ENCODE measurements around the gene PPP1R13B.
"Not testable (repeated sequence)": the region's sequence is repeated elsewhere in the genome, so short reads cannot be mapped to it uniquely, and the experiment has no call there.

The PPP1R13B gene

DNA sequence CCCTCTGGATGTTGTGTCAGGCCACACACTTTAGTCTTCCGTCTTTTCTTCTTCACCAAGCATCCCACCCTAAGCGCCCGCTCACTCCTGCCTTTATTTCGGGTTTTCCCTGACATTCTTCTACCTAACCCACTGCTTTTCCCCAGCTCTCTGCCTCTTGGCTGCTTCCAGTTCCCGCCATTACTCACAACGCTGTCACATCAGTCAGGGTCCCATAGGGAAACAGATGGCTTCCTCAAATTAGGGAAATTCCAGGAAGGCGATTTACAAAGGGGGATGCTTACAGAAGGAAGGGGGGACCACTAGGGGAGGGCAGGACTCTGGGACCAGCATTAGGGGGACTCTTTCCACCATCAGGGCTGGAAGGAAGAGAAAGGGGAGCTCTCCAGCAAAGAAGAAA is 9.2 kb upstream of the PPP1R13B start:
- no peak for DNase-seq

DNA sequence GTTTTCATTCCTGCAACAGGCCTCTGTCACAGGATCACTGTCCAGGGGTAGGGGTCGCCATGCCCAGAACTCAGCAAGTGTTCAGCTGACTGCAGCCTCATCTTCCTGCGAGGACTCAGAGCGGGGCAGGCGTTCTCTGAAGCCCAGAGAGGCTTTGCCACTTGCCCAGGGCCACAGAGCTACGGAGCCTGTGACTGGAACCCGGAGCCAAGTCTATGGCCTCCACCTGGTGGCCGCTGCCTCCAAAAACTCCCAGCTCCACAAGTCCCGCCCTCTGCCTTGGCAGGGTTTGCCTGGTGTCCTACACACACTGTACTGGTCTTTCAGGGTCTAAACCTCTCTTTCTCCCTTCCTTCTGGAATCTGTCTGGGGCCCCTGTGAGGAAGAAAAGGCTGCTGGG is 8.7 kb upstream of the PPP1R13B start:
- no peak for DNase-seq

DNA sequence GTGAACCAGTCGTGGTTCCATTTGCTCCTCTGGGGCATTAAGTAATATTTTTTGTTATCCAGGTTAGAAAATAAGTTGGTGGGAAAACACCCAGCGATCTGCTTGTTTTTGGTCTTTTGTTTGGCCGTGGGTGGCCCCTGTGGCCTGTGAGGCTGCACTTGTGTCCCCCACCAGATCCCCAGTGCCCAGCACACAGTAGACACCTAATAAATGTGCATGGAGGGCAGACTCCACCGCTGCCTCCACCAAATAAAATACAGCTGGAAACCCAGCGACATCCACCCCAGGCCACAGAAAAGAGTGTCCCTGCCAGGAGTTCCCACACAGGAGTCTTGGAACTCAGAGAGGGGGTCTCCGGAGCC is 8.3 kb upstream of the PPP1R13B start:
- DNase-seq: no peak

DNA sequence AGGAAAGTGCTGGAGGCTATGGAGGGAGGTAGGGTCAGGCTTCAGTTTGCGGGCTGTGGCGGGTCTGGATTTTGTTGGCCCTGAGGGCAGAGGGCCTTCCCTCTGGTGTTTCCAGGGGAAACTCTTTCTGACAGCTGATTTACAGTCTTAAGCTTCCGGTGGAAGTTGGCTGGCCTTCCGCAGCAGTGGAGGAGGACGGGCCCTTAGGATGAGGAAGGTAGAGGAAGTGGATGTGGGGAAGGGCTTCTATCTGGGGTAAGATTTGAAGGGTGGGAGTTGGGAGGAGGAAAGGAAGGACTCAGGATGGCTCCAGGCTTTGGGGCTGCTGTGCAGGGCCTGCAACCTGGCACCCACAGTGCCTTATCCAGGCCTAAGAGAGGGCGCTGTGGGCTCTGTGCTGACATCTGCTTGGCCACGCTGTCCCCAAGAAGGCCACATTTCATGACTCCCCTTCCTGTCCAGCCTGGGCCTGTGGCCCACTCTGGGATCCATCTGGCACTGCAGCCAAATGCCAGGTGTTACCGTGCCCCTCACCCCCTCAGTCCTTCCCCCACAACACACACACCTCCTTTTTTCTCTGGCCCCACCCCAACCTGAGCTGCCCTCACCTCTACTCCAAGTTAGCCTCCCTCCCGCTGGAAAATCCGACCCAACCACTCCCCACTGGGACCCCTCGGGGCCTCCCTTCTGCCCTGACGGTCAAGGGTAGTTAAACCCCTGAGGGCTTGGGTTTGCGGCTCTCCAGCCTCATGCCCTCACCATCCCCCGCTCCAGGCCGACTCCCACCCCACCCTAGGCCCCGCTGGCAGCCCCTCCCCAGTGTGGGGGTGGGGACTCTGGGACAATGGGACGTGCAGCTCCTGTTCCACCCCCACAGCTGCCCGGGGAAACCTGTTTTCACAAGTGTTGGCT is 7.7 kb upstream of the PPP1R13B start:
- peak; percentile 80 for DNase-seq

DNA sequence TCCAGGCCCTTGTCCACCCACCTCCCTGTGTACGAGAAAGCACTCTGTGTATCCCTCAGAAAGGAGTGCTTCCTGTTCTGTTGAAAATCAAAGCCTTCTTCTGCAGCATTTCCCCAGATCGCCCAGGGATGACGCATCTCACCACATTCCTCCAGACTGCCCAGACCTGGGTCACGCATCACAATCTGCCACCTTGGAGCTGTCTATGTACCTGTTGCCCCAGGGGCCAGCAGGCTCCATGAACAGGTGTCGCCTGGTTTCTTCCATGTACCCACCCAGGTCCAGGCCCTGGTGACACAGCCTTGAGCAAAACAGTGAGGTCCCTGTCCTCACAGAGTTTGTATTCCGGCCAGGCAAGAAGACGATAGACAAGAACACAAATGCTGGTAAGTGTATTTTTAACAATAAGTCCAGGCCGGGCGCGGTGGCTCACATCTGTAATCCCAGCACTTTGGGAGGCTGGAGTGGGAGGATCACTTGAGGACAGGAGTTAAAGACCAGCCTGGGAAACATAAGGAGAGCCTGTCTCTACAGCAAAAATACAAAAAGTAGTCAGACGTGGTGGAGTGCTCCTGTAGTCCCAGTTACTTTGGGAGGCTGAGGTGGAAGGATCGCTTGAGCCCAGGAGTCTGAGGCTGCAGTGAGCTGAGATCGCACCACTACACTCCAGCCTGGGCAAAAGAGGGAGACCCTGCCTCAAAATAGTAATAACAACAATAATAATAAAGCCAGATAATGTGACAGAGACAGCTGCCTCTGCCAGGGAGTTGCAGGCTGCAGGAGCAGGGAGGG is 6.8 kb upstream of the PPP1R13B start:
- DNase-seq: no peak

DNA sequence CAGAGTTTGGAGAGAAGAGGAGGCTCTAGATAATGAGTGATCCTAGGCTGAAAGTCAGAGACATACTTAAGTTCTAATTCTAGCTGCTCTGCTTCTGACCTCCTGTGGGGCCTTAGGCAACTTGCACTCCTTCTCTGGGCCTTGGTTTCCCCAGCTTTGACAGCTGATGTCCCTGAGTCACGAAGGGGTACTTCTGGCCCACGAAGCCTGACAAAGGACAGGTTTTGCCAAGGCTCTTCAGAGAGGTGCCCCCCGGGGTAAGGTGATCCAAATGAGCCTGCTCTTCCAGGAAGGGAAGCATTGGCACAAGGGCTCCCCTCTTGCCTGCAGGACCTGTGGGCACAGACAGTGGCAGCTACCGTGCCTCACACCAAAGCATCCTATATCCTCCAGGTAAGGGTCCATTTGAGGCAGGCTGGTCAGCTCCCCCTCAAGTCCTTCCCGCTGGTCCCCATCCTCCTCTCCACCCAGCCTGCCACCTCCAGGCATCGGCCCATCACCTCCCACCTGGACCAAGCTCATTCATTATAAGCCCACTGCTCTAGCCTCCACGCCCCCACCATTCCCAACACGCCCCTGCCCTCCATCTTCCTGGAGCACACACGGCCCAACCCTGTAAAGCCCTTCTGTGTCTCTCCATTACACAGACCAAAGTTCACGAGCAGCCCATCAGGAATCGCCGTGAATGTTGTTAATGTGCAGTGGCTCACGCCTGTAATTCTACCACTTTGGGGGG is 1.9 kb upstream of the PPP1R13B start:
- DNase-seq: no peak

DNA sequence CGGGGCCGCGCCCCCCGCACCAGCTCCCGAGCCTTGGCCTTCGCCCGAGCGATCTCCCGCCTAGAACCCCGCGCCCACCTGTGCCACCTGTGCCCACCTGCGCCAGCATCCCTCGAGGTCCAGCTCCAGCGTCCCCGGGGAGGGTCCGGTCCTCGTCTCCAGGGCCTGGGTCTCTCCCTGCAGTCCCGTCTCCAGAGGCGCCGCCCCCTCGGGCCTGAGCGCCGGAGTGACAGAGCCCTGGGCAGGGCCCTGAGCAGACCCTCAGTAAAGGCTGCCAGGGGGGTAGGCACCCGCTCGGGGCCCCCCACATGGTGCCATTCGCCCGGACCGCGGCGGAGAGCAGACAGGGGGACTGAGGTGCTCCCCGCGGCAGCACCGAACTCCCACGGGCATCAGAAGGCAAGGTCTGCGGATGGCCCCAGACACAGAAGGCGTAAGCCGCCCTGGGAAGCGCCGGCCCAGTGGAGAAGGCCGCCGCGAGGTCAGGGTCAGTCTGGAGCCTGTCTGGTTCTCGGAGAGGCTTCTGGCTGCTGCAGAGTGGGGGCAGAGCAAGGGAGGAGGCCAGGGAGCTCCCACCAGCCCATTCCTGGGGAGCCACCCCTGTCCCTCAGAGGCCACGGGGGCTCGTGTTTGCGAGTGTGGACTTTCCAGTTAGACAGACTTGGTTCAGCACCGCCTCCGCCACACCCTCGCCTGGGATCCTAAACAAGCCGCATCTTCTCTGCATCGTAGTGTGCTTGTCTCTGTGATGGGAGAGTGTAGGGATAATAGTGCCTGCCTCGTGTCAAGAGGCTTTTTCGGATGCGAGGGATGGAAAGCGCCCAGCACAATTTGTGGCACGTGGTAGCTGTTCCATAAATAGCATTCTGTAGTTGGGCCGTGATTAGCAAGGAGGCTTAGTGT is 1.1 kb upstream of the PPP1R13B start:
- DNase-seq: no peak

DNA sequence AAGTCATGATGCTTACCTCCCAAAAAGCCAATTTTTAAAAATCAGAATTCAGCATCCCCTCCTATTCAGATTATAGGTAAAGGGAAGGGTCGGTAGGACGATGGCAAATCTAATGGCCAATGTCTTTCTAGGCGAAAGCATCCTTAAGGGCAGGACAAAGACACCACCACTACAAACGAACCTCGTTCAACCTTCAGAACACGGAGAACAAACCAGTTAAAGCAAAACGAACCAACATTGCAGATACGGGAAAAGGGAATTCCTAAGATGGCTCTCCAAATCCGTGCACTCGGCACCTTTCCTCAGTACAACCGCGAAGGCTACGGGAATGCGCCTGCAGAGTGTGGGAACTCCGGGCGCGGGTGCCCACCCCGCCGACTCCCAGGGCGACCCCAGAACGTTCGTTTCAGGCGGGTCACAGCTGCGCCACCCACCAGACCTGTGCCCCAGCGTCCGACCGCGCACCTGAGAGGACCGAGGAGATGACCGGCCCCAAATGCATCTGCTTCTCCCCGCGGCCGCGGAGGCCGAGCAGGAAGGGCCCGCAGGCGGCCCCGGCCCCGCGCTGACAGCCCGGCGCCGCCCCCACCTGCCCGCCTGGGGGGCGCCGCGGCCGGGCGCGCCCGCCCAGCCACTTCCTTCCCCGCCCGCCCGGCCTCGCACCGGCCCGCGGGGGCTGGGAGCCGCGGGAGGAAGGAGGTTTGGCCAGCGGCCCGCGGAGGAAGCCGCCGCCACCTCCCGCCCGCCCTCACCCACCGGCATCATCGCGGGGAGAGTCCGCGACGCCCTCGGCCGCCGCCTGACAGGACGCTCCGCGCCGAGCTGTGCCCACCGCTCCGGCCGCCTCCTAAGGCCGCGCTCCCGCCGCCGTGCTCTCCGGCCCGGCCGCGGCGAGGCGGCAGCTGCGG is 578 bp downstream of the PPP1R13B start:
- DNase-seq: peak; percentile 43

DNA sequence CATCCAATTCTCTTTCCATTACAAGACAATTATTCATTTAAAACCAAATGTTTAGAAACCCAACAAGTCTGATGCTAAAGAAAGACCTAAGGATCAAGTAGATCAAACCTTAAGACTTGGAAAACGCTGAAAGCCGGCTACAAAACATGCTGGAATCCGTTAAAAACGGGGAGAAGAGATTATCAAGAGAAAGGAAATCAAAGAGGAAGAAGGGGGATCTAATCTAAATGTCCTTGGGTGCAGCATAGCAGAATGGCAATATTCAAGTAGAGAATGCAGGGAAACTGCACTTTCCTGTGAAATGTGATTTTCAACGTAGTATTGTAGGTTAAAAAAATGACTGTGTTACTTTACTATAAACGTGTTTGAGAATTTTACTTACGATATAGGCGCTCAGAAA is 1.3 kb downstream of the PPP1R13B start:
- no peak for DNase-seq

DNA sequence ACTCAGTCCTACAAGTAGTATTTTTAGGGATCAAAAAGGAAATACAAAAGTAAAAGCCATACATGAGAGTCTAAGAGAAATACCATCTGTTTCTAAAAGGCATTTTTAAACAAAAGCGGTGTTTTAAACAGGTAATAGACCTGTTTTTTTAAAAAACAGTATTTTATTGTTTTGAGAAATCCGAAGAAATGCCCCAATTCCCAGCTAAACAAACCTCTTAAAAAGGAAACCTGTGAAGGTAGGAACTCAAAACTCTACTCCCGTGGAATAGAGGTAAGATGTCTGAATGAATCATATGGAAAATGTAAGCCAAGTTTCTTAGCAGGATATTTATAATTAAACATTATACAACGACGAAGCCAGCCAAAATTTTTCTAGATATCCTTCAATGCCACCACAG is 2.0 kb downstream of the PPP1R13B start:
- no peak for DNase-seq

DNA sequence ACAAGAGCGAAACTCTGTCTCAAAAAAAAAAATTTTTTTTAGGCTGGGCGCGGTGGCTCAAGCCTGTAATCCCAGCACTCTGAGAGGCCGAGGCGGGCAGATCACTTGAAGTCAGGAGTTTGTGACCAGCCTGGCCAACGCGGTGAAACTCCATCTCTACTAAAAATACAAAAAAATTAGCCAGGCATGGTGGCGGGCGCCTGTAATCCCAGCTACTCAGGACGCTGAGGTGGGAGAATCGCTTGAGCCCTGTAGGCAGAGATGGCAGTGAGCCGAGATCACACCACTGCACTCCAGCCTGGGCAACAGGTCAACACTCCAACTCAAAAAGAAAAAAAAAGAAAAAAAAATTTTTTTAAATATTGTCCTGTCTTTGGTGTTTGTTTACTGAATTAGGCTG is 6.1 kb downstream of the PPP1R13B start:
- DNase-seq: not testable (repeated sequence)

DNA sequence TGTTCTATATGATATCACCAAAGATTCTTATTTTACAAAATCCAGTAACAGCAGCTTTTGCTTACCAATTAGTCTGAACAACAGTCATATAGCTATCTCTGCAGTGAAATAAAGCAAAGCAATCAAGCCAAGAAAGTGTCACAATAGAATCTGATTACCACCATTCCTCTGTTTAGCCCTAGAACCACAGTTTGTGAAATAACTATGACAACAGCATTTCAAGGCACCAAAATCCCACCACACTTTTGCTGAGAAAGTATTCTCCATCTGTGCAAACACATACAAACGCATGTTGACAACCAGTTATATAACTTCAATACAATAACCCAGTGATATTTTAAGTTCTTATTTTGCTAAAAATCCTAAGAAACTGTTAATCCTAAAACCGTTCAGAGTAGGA is 7.4 kb downstream of the PPP1R13B start:
- DNase-seq: no peak

DNA sequence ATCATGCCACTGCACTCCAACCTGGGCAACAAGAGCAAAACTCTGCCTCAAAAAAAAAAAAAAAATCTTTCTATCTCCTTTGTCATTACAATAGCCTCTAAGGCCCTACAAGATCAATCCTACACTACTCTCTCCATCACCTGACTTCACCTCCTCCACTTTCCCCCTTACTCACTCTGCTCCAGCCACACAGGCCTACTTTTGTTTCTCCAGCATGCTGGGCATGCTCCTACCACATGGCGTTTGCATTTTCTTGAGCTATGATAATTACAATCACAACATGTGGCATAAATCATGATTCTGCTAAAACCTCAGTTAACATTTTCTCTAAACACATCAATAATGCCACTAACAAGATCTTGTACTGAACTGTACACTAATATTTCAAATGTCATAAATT is 7.8 kb downstream of the PPP1R13B start:
- no peak for DNase-seq

DNA sequence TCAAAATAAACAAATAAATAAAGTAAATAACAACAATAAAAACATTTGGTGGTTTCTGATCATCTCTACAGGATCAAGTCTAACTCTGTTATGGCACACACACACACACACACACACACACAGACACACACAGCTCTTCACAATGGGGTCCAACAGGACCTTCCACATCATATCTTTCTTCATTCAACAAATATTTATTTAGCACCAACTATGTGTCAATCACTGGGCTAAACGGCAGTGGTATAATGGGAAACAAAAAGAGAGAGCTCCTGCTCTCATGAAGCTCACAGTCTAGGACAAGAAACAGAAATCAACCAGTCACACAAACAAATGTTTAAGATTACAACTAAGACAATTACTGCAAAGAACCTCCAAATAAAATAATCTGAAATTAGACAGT is 9.3 kb downstream of the PPP1R13B start:
- DNase-seq: no peak

DNA sequence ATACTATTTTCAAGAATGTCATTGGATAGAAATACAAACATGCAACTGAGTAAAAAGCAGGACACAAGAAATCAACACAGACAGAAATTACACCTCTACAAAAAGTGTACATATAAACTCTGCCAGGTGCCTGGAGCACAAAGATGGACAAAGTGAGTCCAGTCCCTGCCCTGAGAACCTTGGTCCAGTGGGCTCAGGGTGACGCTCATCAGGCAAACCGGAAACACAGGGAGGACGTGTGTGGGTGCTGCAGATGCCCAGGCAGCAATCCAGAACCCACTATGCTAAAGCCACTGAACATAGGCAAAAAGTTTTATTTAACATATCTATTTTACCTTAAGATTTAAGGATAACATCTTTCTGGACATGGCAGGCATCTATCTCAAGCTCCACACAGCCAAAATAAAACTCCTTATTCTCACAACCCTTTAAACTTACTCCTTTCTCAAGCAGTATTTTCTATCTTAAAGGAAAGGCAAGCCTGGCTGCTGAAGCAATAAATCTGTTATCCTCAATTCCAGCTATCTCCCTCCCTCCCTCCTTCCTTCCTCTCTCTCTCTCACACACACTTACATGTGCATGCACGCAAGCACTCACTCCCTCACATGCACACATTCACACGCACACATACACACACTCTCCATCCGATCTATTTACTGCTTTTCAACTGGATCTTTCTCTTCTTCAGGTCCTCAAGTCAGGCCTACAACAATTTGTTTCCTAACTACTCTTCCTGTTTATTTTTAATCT is 10.2 kb downstream of the PPP1R13B start:
- DNase-seq: no peak

DNA sequence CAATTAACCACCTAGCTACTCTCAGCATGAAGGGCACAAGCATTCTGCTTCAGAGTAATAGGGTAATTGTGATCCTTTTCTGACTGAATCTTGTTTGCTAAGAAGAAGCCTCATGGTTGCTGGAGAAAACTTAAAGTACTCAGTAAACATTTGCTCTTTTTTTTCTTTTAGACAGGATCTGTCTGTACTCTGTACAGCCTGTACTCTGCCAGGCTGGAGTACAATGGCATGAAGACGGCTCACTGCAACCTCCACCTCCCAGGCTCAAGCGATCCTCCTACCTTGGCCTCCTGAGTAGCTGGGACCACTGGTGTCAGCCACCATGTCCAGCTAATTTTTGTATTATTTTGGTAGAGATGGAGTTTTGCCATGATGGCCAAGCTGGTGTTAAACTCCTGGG is 12.4 kb downstream of the PPP1R13B start:
- DNase-seq: no peak

DNA sequence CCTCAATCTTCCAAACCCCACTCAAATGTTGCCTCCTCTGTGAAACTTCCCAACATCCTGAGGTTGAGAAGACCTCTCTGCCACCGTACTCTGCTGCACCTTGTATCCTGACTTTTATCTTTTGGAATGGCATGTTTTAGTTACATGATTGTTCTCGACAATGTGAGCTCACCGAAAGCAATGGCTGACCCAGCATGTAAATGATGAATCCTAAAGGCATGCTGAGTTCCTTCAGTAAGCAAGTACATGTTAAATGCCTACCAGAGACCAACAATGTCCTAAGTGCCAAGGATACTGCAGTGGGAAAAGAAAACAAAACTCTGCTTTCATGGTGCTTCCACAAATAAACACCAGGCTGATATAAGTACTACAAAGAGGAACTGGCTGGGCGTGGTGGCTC is 13.7 kb downstream of the PPP1R13B start:
- DNase-seq: no peak

DNA sequence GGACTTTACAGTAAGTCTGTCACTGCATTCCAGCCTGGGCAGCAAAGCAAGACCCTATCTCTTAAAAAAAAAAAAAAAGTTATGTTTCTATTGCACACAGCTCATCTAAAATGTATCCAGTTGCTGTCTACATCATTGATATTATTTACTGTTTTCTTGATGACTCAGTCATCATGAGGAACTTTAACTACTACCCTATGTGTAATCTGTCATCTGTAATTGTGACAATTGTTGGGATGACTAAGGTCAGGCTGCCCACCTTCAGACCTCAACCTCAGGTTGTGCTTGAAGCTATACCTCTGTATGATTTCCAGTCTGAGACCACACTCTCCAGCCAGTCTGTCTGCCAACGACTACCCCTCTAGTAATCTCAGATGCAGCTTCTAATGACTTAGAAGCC is 15.3 kb downstream of the PPP1R13B start:
- DNase-seq: no peak

DNA sequence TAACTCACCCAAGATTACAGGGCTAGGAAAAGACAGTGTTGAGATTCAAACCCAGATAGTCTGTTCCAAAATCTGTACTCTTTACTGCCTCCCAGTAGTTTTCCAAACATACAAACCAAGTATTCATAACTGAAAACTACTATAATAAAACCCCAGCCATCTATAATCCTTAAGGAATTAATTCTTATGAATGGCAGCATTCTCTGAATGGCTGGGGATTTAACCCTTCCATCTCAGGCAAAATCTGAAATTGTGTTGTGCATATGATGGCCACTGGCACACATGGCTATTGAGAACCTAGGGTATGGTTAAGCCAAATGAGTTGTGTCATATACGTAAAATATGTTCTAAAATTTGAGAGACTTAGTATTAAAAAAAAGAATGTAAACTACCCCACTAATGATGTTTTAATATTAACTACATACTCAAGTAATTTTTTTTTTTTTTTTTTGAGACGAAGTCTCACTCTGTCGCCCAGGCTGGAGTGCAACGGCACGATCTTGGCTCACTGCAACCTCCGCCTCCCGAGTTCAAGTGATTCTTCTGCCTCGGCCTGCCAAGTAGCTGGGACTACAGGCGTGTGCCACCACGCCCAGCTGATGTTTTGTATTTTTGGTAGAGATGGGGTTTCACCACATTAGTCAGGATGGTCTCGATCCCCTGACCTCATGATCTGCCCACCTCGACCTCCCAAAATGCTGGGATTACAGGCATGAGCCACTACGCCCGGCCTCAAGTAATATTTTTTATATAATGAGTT is 16.7 kb downstream of the PPP1R13B start:
- no peak for DNase-seq

All from NCI-H1105 treated with DMSO at 0.1 percent for 48 hours (cell line).